GM15510 (cell line): ENCODE results near the gene TGFBRAP1.

Source experiments
- POLR2A ChIP-seq: IDR thresholded peaks from 3 replicates; pipeline ENCODE4 v1.6.1; 2011; ENCODE audit warnings: borderline replicate concordance; ENCODE audit not compliant: insufficient read length; ENCODE audit errors: extremely low read depth

Gene TGFBRAP1

GRCh38 chr2:105328281-105329196 lies 996 bp downstream of the TGFBRAP1 start:
- no peak for TF ChIP-seq POLR2A

GRCh38 chr2:105327690-105328089 lies 1.8 kb downstream of the TGFBRAP1 start:
- no peak for TF ChIP-seq POLR2A

- TF ChIP-seq POLR2A: no peak
Observed at GRCh38 chr2:105325389-105325963, 4.1 kb downstream of the TGFBRAP1 start.

GRCh38 chr2:105324732-105325131 lies 4.8 kb downstream of the TGFBRAP1 start:
- no peak for TF ChIP-seq POLR2A

GRCh38 chr2:105324101-105324500 lies 5.4 kb downstream of the TGFBRAP1 start:
- no peak for TF ChIP-seq POLR2A

GRCh38 chr2:105323111-105323510 lies 6.4 kb downstream of the TGFBRAP1 start:
- no peak for TF ChIP-seq POLR2A

- no peak for TF ChIP-seq POLR2A
Observed at GRCh38 chr2:105321875-105322646, 7.5 kb downstream of the TGFBRAP1 start.

GRCh38 chr2:105320651-105321215 lies 8.8 kb downstream of the TGFBRAP1 start:
- TF ChIP-seq POLR2A: no peak

- no peak for TF ChIP-seq POLR2A
Observed at GRCh38 chr2:105317937-105318336, 11.6 kb downstream of the TGFBRAP1 start.

GRCh38 chr2:105315314-105315713 lies 14.2 kb downstream of the TGFBRAP1 start:
- TF ChIP-seq POLR2A: no peak

- TF ChIP-seq POLR2A: no peak
Observed at GRCh38 chr2:105313877-105314276, 15.7 kb downstream of the TGFBRAP1 start.

GRCh38 chr2:105309147-105309545 lies 20.4 kb downstream of the TGFBRAP1 start:
- TF ChIP-seq POLR2A: no peak

- TF ChIP-seq POLR2A: no peak
Observed at GRCh38 chr2:105308382-105309146, 21.0 kb downstream of the TGFBRAP1 start.

GRCh38 chr2:105307962-105308361 lies 21.6 kb downstream of the TGFBRAP1 start:
- TF ChIP-seq POLR2A: no peak
